NCI-H526 treated with DMSO at 0.1 percent for 48 hours (cell line): ENCODE measurements around the gene SDF2L1.
"Not testable (repeated sequence)": the region's sequence is repeated elsewhere in the genome, so short reads cannot be mapped to it uniquely, and the experiment has no call there.

Source experiments
- DNase-seq: peaks from one replicate; lab custom pipeline; 2025; lab: John Stamatoyannopoulos, UW

The SDF2L1 gene

DNA sequence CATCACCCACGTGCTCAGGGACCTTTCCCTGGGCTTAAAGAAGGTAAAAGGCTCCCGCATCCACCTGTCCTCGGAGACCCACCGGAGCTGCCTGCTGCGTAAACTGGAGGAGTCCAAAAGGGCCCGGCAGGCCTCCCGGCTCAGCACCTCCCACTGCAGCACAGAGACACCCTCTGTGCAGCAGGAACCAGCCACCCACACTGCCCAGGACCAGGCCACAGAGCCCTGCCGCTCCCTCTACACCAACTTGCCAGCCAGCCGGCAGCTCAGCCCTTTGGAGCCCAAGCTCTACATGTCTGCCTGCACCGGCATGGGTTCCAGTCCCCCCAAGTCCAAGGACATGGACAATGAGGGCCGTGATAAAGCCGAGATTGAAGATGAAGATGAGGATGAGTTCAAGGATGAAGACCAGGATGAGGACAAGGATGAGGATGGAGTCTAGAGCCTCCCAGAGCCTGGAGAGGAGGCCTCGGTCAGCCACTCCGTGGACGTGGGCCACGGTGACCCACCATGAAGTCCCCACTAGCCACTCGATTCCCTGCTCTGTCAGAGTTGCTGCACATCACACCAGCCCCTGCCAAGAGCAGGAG lies 5.4 kb upstream of the SDF2L1 start:
- no peak for DNase-seq

DNA sequence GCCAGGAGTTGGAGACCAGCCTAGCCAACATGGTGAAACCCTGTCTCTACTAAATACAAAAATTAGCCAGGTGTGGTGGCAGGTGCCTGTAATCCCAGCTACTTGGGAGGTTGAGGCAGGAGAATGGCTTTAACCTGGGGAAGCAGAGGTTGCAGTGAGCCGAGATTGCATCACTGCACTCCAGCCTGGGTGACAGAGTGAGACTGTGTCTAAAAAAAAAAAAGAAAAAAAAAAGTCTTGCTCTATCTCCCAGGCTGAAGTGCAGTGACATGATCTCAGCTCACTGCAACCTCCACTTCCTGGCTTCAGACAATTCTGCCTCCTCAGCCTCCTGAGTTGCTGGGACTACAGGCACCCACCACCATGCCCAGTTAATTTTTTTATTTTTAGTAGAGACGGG lies 4.7 kb upstream of the SDF2L1 start:
- DNase-seq = not testable (repeated sequence)

DNA sequence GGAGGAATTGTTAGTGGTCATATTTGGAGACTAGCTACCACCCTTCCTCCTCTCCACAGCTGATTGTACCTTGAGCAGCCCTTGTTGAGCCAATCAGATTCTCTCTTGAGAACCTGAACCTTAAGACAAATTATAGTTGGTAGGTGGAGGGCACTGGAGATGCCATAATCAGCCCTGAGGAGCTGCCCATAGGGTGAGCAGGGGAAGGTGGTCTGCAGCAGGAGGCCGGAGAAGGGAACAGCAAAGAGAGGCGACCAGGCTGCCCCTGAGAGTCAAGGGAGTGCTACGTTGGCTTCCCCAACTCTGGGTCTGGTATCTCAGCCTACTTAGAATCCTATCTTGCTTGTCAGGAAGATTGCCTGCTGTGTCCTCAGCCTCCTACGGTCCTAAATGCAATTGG lies 2.7 kb upstream of the SDF2L1 start:
- no peak for DNase-seq

DNA sequence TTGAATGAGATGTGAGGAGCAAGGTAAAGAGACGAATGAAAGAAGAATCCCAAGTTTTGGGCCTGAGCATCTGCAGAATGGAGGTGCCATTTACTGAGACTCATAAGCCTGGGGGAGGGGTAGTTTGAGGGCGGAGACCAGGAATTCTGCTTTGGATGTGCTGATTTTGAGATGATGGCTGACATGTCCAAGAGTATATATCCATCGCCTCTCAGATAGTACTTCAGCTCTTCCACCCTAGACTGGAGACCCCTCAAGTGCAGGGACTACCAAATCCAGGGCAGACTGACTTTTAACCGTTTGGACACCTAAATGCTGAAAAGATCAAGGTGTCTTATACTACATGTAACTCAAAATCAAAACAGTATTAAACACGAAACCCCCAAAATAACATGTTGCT lies 1.3 kb upstream of the SDF2L1 start:
- no peak for DNase-seq

DNA sequence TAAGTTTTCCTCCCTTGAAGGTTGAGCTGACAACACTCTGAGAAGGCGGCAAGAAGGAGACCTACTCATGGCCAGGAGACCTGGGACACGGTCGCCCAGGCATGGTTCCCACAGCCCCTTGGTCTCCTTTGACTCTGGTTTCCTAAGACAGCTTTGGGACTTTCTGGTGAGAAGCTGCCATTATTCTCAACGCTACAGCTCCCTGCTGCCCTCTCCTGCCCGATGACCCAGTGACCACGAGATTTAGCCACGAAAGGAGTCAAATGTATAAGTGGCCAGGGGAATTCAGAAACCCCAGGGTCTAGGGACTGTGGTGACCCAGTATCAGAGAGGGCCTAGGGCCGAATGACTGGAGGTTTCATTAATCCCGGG lies 699 bp upstream of the SDF2L1 start:
- no peak for DNase-seq

DNA sequence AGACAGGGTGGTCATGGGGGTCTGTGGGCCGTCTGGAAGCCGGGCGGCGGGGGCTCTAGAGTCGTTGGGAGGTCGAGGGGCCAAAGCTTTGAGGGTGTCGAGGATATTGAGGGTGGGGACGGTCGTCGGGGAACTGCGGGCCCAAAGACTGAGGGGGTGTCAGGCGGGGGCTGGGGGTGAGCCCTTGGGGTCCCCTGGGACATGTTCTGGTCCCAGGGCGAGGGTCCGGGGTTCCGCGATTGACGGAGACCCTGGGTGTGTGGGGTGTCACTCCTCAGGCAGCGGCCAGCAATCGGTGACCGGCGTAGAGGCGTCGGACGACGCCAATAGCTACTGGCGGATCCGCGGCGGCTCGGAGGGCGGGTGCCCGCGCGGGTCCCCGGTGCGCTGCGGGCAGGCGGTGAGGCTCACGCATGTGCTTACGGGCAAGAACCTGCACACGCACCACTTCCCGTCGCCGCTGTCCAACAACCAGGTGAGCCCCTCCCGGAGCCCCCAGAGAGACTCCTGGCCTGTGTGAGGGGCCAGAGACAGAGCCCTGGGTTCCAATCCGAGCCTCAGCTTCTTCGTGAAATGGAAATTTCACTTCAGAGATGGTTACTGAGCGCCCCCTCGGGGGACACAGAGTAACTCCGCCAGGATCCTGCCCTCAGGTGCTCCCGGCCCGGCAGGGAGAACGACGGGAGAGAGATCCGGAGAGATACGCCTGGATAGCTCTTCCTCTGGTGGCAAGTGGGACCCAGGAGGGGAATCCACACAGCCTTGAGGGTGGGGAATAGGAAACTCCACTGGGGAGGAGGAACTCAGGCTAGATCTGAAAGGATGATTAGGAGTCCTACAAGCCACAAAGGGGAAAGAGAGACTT lies 714 bp downstream of the SDF2L1 start:
- DNase-seq = peak; percentile 46

DNA sequence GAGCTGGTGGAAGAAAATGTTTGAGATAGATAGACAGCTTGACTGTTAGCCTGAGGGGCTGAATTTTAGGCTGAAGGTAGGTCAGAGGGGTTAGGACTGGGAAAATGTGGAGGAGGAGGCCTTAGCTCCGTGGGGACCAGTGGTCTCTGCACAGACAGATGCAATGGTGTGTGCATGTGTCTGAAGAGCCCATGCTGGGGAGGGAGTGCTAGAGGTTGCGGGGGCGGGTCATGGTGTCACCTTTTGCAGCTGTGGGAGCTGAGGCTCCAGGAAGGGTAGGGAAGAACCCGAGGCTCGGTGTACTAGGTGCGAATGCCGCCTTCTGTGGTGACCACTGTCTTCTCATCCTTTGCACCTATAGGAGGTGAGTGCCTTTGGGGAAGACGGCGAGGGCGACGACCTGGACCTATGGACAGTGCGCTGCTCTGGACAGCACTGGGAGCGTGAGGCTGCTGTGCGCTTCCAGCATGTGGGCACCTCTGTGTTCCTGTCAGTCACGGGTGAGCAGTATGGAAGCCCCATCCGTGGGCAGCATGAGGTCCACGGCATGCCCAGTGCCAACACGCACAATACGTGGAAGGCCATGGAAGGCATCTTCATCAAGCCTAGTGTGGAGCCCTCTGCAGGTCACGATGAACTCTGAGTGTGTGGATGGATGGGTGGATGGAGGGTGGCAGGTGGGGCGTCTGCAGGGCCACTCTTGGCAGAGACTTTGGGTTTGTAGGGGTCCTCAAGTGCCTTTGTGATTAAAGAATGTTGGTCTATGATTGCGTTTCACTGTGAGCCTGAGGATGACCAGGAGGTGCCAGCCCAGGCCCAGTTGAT lies 1.6 kb downstream of the SDF2L1 start:
- DNase-seq = no peak

DNA sequence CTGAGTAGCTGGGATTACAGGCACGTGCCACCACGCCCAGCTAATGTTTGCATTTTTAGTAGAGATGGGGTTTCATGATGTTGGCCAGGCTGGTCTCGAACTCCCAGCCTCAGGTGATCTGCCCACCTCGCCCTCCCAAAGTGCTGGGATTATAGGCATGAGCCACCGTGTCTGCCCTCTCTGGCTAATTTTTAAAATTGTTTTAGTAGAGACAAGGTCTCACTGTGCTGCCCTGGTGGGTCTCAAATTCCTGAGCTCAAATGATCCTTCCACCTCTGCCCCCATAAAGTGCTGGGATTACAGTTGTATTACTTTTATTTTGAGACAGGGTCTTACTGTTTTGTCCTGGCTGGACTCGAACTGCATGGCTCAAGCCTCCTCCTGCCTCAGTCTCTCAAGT lies 3.4 kb downstream of the SDF2L1 start:
- DNase-seq = not testable (repeated sequence)

DNA sequence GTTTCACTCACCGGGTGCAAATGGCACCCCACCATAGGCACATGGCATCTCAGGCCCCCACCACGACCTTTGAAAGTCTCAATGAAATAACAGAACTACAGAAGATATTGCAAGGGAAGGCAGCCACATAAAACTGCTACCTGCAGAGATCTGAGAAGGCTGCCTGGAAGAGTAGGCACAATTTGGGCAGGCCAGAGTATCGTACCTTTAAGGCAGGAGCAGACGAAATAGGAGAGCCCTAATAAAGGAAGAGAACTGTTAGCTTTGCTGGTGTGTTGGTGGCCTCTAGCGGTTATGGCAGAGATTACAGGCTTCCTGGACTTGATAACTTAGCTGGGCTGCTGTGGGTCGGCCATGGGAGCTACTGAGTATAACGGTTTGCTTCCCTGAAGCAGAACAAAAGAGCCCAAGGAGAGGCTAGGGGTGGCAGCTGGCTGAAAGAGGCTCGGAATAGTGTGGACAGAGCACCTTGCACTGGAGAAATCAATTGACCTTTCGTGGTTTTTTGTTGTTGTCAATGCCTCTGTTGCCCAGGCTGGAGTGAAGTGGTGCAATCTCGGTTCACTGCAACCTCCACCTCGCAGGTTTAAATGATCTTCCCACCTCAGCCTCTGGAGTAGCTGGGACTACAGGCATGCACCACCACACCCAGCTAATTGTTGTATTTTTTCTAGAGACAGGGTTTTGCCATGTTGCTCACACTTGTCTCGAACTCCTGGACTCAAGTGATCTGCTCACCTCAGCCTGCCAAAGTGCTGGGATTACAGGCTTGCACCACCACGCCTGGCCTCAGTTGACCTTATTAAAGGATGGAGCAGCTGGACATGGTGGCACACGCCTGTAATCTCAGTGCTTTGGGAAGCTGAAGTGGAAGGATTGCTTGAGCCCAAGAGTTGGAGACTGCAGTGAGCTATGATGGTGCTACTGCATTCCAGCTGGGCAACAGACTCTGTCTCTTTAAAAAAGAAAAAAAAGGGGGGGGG lies 4.8 kb downstream of the SDF2L1 start:
- peak; percentile 38 for DNase-seq

DNA sequence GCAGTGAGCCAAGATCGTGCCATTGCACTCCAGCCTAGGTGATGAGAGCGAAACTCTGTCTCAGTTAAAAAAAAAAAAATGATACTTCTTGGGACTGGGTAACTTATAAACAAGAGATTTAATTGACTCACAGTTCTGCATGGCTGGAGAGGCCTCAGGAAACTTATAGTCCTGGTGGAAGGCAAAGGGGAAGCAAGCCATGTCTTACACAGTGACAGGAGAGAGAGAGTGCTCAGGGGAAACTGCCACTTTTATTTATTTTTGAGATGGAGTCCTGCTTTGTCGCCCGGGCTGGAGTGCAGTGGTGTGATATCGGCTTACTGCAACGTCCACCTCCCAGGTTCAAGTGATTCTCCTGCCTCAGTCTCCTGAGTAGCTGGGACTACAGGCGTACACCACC lies 8.2 kb downstream of the SDF2L1 start:
- DNase-seq = no peak

DNA sequence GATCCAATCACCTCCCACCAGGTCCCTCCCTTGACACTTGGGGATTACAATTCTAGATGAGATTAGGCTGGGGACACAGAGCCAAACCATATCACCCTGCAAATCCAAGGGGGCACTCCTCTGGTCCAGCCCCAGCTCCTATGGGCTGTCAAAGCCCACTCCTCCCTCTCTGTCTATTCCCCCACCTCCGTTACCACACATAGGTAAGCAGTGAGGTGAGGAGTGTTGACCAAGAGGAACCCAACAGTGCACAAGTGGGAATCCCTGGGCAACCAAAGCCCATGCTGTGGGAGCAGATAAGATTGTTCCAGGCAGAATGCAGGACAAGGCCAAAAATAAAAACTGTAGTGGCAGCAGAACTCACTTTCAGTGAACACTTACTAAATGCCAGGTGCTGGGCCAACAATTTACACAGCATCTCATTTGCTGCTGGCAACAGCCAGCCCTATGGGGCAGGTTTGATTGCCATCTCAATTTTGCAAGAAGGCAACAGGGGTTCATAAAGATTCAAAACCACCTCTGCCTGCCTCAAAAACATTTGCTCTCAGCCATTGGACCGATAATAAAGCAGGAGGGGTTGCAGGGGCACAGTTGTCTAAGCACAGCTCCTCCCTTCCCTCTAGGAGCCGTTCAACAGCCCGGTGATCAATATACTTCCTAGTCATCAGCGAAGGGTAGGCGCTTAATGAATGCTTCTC lies 8.9 kb downstream of the SDF2L1 start:
- no peak for DNase-seq

DNA sequence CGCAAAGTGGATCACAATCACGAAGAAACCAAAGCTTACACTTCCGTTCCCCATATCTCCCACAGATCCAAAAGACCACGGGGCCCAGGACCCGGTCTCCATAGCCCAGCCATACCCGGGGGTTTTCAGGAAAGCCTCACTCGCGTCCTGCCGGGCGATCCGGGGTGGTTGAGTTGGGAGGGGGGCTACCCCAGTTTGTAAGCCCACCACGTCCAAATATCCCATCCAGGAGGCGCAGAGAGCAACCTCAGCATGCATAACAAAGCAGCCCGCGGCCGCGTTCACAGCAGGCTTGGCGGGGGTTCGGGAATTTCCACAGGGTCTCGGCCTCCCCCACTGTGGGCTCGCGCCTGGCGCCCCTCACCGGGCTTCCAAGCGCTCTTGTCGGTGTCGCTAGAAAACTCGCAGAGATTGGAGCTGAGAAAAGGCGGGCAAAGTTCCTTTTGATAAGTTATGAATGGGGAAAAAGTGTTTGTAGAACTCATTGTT lies 9.5 kb downstream of the SDF2L1 start:
- DNase-seq = no peak

DNA sequence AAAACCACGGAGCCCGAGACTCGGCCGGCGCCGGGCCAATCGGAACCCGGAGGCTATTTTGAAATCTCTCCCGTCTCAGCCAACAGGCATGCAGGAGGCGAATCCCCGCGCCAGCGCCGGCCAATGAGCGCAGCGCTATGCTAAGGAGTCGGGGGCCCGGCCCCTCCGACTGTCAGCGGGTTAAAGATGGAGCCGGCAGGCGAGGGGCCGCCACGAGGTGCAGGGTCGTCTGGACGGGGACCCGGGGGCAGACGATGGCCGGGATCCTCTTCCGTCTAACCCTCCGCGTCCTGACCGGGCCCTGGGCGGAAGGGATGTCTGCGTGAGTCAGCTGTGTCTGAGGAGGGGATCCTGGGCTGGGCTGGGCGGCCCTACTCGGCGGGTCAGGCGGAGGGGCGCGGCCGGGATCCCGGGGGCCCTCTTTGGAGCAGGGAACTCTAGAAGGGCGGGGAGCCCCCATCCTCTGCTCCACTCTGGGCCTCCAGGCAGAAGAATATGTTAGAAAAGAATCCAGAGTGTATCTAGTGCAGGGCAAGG lies 10.0 kb downstream of the SDF2L1 start:
- DNase-seq = peak; percentile 73

DNA sequence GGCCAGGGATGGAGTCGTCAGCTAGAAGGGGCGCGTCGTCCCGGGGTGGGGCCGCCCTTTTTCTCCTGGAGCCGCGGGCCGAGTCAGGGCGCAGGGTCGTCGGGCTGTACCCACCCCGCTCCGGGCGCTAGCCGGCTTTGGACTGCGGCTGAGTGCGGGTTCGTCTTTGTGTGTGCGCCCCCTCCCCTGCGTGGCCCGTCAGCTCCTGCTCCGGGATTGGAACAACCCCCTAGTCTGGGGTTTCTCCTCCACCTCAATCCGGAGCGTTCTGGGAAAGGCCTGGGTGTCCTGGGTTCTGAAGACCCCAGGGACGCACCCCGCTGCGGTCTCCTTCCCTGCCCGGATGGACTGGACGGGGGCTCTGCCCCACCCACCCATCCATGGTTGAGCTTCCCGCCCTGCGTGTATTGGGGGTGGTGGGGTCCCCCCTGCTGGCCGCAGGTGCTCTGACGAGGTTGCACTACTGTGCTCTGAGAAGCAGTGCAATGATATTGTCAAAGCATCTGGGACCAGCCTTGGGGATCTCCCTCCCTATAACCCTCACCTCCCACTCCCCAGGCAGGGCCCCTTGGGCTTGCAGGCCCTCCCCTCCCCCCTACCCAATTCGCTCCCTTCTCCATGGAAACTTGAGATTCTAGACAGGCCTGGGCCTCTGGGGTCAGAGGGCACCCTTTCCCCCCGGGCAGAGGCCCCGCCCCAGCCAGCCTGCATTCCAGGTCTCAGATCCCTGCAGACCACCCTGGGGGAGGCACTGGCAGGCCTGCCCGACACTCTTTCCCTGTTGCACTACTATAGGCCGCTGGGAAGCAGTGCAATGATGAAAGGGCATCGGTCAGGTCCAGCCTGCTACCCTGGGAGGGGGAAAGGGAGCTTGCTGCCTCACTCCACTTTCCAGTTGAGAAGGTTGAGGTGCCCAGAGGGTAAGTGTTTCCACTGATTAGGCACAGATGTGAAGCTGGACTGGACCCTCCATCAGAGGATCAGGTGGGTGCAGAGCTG lies 10.7 kb downstream of the SDF2L1 start:
- no peak for DNase-seq

DNA sequence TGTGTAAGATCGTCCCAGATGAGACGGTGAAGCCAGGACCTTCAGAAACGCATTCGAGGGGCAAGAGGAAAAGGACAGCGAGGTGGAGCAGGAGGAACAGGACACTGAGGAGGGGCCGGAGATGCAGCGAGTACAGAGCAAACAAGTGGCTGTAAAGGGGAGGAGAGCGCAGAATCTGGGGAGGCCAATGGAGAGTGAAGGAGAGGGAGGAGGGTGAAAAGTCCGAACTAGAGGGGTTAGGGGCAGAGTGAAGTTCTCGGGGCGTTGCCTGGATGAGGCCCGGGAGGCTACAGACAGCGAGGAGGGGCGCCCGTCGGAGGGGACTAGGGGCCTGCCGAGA lies 14.9 kb downstream of the SDF2L1 start:
- DNase-seq = no peak

DNA sequence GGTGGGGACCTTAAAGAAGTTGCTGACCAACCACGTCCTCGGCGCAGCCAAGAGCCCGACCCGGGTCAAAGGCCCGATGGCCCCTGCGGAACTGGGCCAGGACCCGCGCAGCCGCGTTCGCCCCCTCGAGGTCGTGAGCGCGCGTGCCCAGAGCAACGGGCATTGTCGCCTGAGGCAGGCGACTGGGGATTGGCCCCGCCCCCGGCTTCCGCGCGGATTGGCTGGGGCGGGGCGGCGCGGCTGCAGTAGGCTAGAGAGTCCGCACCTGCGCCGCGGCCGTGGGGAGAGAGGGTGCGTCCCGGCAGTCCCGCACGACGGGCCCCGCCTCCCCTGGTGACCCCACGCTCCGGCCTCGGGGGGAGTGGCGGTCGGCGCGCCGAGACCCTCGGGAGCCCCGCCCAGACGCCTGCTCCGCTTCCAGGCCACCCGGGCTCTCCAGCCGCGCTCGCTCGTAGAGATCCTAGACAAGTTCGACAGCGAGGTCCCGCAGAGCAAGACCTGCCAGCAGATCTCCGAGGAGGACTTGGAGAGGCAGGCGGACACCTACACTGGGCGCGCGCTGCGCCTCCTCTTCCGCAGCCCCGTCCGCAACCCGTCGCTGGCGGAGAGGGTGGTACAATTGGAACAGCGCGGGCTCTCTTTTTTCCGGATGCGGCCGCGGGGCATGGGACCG lies 15.4 kb downstream of the SDF2L1 start:
- DNase-seq = peak; percentile 53

DNA sequence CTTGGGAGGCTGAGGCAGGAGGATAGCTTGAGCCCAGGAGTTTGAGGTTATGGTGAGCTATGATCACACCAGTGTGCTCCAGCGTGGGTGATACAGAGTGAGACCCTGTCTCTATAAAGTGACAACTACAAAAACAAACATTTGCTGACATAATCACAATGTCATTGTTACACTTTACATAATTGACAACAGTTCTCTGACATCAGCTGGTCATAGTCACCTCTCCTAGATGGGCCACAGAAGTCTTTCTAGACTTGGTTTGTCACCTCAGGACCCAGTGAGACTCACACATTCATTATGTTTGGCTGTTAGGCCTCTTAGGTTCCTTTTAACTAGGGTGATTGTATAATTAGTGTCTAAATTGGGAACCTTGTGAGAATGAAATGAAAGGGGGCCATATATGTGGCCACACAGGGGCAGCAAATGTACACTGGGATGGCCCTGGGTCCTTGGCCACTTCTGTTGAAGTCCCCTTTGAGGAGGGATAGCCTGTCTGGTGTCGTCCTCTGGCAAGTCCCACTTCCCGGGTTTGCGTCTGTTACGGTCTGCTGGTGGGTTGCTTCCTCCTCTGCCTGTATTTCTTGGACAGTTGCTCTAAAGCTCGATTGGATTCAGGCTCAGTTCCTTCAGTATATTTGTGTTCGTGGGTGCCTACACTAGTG lies 17.9 kb downstream of the SDF2L1 start:
- DNase-seq = no peak

DNA sequence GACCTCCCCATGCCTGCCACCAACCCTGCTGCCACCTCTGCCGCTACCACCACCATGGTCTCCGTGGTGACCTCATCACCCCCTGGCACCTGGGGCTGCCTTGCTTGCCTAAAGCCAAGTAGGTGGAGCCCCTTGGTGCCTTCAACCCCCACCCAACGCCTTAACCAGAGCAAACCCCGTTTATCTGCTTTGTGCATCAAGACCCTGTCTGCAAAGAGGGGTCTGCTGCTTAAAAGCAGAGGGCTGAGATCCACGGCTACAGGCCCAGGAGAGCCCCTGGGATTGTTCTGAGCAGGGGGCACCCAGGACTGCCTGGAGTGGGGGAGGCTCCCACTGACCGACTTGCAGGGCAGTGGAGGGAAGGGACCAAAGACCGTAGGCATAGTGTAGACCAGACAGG lies 18.8 kb downstream of the SDF2L1 start:
- DNase-seq = no peak
